Adipose tissue (tissue), 3 donors: ENCODE data around the gene GTF3C1. TPM values are rescaled to one million over a fixed set of nuclear protein-coding genes. Genes with fewer than 3 reads are reported as not detected.

Experiments used
- H3K27ac ChIP-seq: one replicate; pipeline ENCODE4 v1.5.1; 2013; ENCODE audit warnings: low read depth, low read length
- WGBS, 3 donors: extraction: QIAGEN DNeasy Blood & Tissue Kit; methylation state at CpG; one replicate each; pipeline ENCODE4 v1.1.7; 2013; 5-methylcytosine and 5-hydroxymethylcytosine counted together
- polyA plus RNA-seq, 3 donors: library from polyadenylated mRNA; stranded (reverse); fragments of 200-250 nt; gene quantifications; one replicate each; pipeline ENCODE4 v1.2.3, GENCODE V29; 2013
- donor health status: healthy with polysubstance abuse.
- donor health status: Bipolar disorder and iron deficiency.
- donor health status: healthy.

Gene GTF3C1
- polyA plus RNA-seq, 3 donors: 26.2 to 31.3 (median 30.7) TPM

- 88 to 95% (median 95%) methylated on average over 1 of the region's 1 CpG for WGBS, 3 donors
- H3K27ac ChIP-seq: no peak overlapping the region
Observed at GRCh38 chr16:27425961-27426360, 123.8 kb downstream of the GTF3C1 start.

DNA sequence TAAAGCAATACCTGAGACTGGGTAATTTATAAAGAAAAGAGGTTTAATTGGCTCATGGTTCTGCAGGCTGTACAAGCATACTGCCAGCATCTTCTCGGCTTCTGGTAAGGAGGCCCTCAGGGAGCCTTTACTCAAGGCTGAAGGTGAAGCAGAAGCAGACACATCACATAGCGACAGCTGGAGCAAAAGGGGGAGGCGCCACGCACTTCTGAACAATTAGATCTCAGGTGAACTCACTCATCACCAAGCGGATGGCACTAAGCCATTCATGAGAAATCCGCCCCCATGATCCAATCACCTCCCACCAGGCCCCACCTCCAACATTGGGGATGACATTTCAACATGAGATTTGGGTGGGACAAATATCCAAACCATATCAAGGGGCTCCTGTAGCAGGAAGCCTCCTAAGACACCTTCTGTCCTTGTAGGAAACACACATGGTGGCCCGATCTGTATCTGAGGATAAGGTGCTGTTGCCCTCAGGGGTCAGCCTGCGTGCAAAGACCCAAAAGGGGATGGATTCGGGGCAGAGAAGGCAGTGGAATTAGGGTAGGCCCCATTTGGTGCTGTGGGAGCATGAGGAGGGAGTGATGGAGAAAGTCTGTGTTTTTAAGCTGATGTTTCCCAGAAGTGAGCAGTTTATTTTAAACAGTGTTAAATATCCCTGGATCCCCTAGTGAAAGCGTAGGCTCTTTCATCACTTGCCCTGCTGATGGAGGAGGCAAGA is 124.8 kb downstream of the GTF3C1 start:
- 79 to 95% (median 94%) methylated on average over 10 of the region's 10 CpGs for WGBS, 3 donors

GRCh38 chr16:27421961-27422740 is 127.6 kb downstream of the GTF3C1 start:
- no peak overlapping the region for H3K27ac ChIP-seq

More for the DNA sequence above, 124.8 kb downstream of the GTF3C1 start:
- H3K27ac ChIP-seq: no peak overlapping the region

GRCh38 chr16:27417047-27417671 is 132.6 kb downstream of the GTF3C1 start:
- no peak overlapping the region for H3K27ac ChIP-seq
- 71 to 84% (median 83%) methylated on average over 4 of the region's 4 CpGs for WGBS, 3 donors

GRCh38 chr16:27414788-27415431 is 134.8 kb downstream of the GTF3C1 start:
- H3K27ac ChIP-seq: no peak overlapping the region
- 44 to 59% (median 50%) methylated on average over 6 of the region's 6 CpGs for WGBS, 3 donors

- H3K27ac ChIP-seq: no peak overlapping the region
- WGBS, 3 donors: 66 to 71% (median 71%) methylated on average over 2 of the region's 2 CpGs
Observed at GRCh38 chr16:27413956-27414355, 135.8 kb downstream of the GTF3C1 start.

DNA sequence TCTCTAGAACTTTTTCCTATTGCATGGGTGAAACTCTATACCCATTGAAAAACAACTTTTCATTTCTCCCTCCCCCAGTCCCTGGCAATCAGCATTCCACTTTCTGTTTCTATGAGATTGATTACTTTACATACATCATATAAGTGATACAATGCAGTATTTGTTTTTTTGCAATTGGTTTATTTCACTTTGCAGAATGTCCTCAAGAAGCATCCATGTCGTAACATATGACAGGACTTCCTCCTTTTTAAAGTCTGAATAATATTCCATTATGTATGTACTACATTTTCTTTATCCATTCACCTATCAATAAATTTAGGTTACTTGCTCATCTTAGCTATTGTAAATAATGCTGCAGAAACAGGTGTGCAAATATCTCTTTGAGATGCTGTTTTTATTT is 139.0 kb downstream of the GTF3C1 start:
- 65 to 85% (median 65%) methylated on average over 1 of the region's 1 CpG for WGBS, 3 donors
- H3K27ac ChIP-seq: no peak overlapping the region

Other genes with a start within 250 kb of the GTF3C1 start
- 10 to 100 TPM; 13.5 to 49.3 (median 29.7) TPM for gene IL4R, start 235.9 kb downstream of the GTF3C1 start, polyA plus RNA-seq
- under 1 TPM in 2 of 3 donors, not detected in 1; 0.12 to 0.19 TPM for gene IL21R, start 147.7 kb downstream of the GTF3C1 start, polyA plus RNA-seq
- 10 to 100 TPM in 1 of 3 donors, 1 to 10 TPM in 2; 7.0 to 10.1 (median 7.3) TPM for gene KATNIP, start 231 bp upstream of the GTF3C1 start, polyA plus RNA-seq